Chondrocyte (in vitro differentiated cells): Measurements from ENCODE around the gene TSPAN15. TPM values are rescaled to one million over a fixed set of nuclear protein-coding genes. Genes with fewer than 3 reads are reported as not detected.

ENCODE experiments used
- DNase-seq: peaks from one replicate; pipeline ENCODE4 v3.0.0; 2021; ENCODE audit warnings: mixed read lengths, low spot score
- H3K27ac Mint-ChIP-seq: one replicate; pipeline ENCODE4 v1.8.0; 2021; ENCODE audit warnings: mild to moderate bottlenecking, moderate library complexity, mixed read lengths; ENCODE audit not compliant: unreplicated experiment
- H3K27me3 Mint-ChIP-seq: 2 replicates; pipeline ENCODE4 v1.8.0; 2021; ENCODE audit warnings: low read depth, mixed read lengths
- H3K36me3 Mint-ChIP-seq: 2 replicates; pipeline ENCODE4 v1.8.0; 2021; ENCODE audit warnings: low read depth, mixed read lengths
- H3K4me1 Mint-ChIP-seq: 2 replicates; pipeline ENCODE4 v1.8.0; 2021; ENCODE audit warnings: low read depth, mild to moderate bottlenecking, mixed read lengths
- H3K4me3 Mint-ChIP-seq: one replicate; pipeline ENCODE4 v1.8.0; 2021; ENCODE audit warnings: mild to moderate bottlenecking, moderate library complexity, mixed read lengths; ENCODE audit not compliant: unreplicated experiment
- H3K9me3 Mint-ChIP-seq: 2 replicates; pipeline ENCODE4 v1.8.0; 2021; ENCODE audit warnings: low read depth, mixed read lengths
- CTCF ChIP-seq: fragments of 200-600 bp; sonication (generic); IDR thresholded peaks from 2 replicates; pipeline ENCODE4 v1.5.0; 2021; ENCODE audit warnings: antibody characterized with exemption, mild to moderate bottlenecking, moderate library complexity
- total RNA-seq: library from RNA; stranded (reverse); gene quantifications from 3 replicates; pipeline ENCODE4 v1.2.1, GENCODE V29; 2021

TSPAN15 gene
- total RNA-seq, 1 donor from 2014 or later = 8.9 TPM

- TF ChIP-seq CTCF = no peak
- peaks cover 20% of the 10 kb centered on the region for H3K9me3 Mint-ChIP-seq
- H3K36me3 Mint-ChIP-seq = peaks cover 7% of the 10 kb centered on the region
- no peak overlapping the region for H3K27ac Mint-ChIP-seq
- DNase-seq = no peak
- H3K27me3 Mint-ChIP-seq = peaks cover 44% of the 10 kb centered on the region
- no peak overlapping the region for H3K4me3 Mint-ChIP-seq
- H3K4me1 Mint-ChIP-seq = no peaks in the 10 kb centered on the region
Observed at GRCh38 chr10:69538461-69538860, 87.2 kb downstream of the TSPAN15 start.

GRCh38 chr10:69541463-69541862 lies 90.2 kb downstream of the TSPAN15 start:
- Mint-ChIP-seq H3K9me3 (peaks cover 18% of the 10 kb centered on the region), H3K4me1 (no peaks in the 10 kb centered on the region), H3K36me3 (peaks cover 3% of the 10 kb centered on the region), H3K4me3 (no peak overlapping the region), H3K27me3 (peaks cover 44% of the 10 kb centered on the region), H3K27ac (no peak overlapping the region)
- TF ChIP-seq CTCF = no peak
- no peak for DNase-seq

- no peak for DNase-seq
- Mint-ChIP-seq H3K27me3 (peaks cover 46% of the 10 kb centered on the region), H3K4me3 (no peak overlapping the region), H3K36me3 (peaks cover 12% of the 10 kb centered on the region), H3K27ac (no peak overlapping the region), H3K4me1 (no peaks in the 10 kb centered on the region), H3K9me3 (peaks cover 50% of the 10 kb centered on the region)
- no peak for TF ChIP-seq CTCF
Observed at GRCh38 chr10:69549959-69550358, 98.7 kb downstream of the TSPAN15 start.

- TF ChIP-seq CTCF = no peak
- H3K4me1 Mint-ChIP-seq = no peaks in the 10 kb centered on the region
- peaks cover 10% of the 10 kb centered on the region for H3K36me3 Mint-ChIP-seq
- H3K27ac Mint-ChIP-seq = no peak overlapping the region
- DNase-seq = no peak
- peaks cover 40% of the 10 kb centered on the region for H3K9me3 Mint-ChIP-seq
- no peak overlapping the region for H3K4me3 Mint-ChIP-seq
- H3K27me3 Mint-ChIP-seq = peaks cover 50% of the 10 kb centered on the region
Observed at GRCh38 chr10:69552268-69552667, 101.0 kb downstream of the TSPAN15 start.

GRCh38 chr10:69553328-69553727 lies 102.1 kb downstream of the TSPAN15 start:
- Mint-ChIP-seq H3K4me1 (no peaks in the 10 kb centered on the region), H3K27ac (no peak overlapping the region), H3K36me3 (peaks cover 9% of the 10 kb centered on the region), H3K27me3 (peaks cover 48% of the 10 kb centered on the region), H3K9me3 (peaks cover 30% of the 10 kb centered on the region), H3K4me3 (no peak overlapping the region)
- TF ChIP-seq CTCF = no peak
- no peak for DNase-seq
